ENCODE measurements around the gene ZMYND8.

Gene ZMYND8

GRCh38 chr20:47263465-47264084 is 92.9 kb downstream of the ZMYND8 start:
- TF ChIP-seq REST (IDR thresholded peaks at IDR 0.05; ENCODE audit: insufficient read depth in 1 of 2, low read depth in 2 of 2, low read length in 2 of 2): no peak
- TF ChIP-seq SIN3A (IDR thresholded peaks at IDR 0.05; ENCODE audit: borderline replicate concordance, insufficient read depth, low read length): no peak
- no peak for TF ChIP-seq POLR2AphosphoS5 (IDR thresholded peaks at IDR 0.05; ENCODE audit: low read depth, low read length)
- no peak for TF ChIP-seq FOXP2 (optimal IDR thresholded peaks at IDR 0.05; ENCODE audit: borderline replicate concordance, extremely low read depth, extremely low read length, insufficient read depth)
- no peak for TF ChIP-seq TAF1 (IDR thresholded peaks at IDR 0.05; ENCODE audit: borderline replicate concordance, insufficient read depth, low read length)

GRCh38 chr20:47263080-47263464 is 93.4 kb downstream of the ZMYND8 start:
- TF ChIP-seq TAF1 (IDR thresholded peaks at IDR 0.05; ENCODE audit: borderline replicate concordance, insufficient read depth, low read length) (no peak), POLR2AphosphoS5 (IDR thresholded peaks at IDR 0.05; ENCODE audit: low read depth, low read length) (no peak), FOXP2 (optimal IDR thresholded peaks at IDR 0.05; ENCODE audit: borderline replicate concordance, extremely low read depth, extremely low read length, insufficient read depth) (no peak), SIN3A (IDR thresholded peaks at IDR 0.05; ENCODE audit: borderline replicate concordance, insufficient read depth, low read length) (no peak), REST (IDR thresholded peaks at IDR 0.05; ENCODE audit: insufficient read depth in 1 of 2, low read depth in 2 of 2, low read length in 2 of 2) (no peak)

- TF ChIP-seq REST (IDR thresholded peaks at IDR 0.05; ENCODE audit: insufficient read depth in 1 of 2, low read depth in 2 of 2, low read length in 2 of 2) (no peak), FOXP2 (optimal IDR thresholded peaks at IDR 0.05; ENCODE audit: borderline replicate concordance, extremely low read depth, extremely low read length, insufficient read depth) (no peak), POLR2AphosphoS5 (IDR thresholded peaks at IDR 0.05; ENCODE audit: low read depth, low read length) (no peak), TAF1 (IDR thresholded peaks at IDR 0.05; ENCODE audit: borderline replicate concordance, insufficient read depth, low read length) (no peak), SIN3A (IDR thresholded peaks at IDR 0.05; ENCODE audit: borderline replicate concordance, insufficient read depth, low read length) (no peak)
Measured at GRCh38 chr20:47262365-47263013, 94.0 kb downstream of the ZMYND8 start.

- TF ChIP-seq FOXP2 (optimal IDR thresholded peaks at IDR 0.05; ENCODE audit: borderline replicate concordance, extremely low read depth, extremely low read length, insufficient read depth): no peak
- no peak for TF ChIP-seq SIN3A (IDR thresholded peaks at IDR 0.05; ENCODE audit: borderline replicate concordance, insufficient read depth, low read length)
- no peak for TF ChIP-seq POLR2AphosphoS5 (IDR thresholded peaks at IDR 0.05; ENCODE audit: low read depth, low read length)
- TF ChIP-seq REST (IDR thresholded peaks at IDR 0.05; ENCODE audit: insufficient read depth in 1 of 2, low read depth in 2 of 2, low read length in 2 of 2): no peak
Measured at GRCh38 chr20:47262008-47262364, 94.5 kb downstream of the ZMYND8 start.

All from PFSK-1 (cell line).